ENCODE measurements around the gene PPP2R3B.
"Not testable (repeated sequence)": the region's sequence is repeated elsewhere in the genome, so short reads cannot be mapped to it uniquely, and the experiment has no call there.

The PPP2R3B gene

GRCh38 chrX:336227-336626 is 50.5 kb downstream of the PPP2R3B start:
- DNase-seq: no peak

- DNase-seq: no peak
These were observed 51.0 kb downstream of the PPP2R3B start for GRCh38 chrX:335758-336155.

- no peak for DNase-seq
These were observed 51.5 kb downstream of the PPP2R3B start for GRCh38 chrX:334971-335757.

- no peak for DNase-seq
These were observed 52.3 kb downstream of the PPP2R3B start for GRCh38 chrX:334331-334891.

- no peak for DNase-seq
These were observed 52.9 kb downstream of the PPP2R3B start for GRCh38 chrX:333611-334311.

GRCh38 chrX:332916-333610 is 53.6 kb downstream of the PPP2R3B start:
- no peak for DNase-seq

DNA sequence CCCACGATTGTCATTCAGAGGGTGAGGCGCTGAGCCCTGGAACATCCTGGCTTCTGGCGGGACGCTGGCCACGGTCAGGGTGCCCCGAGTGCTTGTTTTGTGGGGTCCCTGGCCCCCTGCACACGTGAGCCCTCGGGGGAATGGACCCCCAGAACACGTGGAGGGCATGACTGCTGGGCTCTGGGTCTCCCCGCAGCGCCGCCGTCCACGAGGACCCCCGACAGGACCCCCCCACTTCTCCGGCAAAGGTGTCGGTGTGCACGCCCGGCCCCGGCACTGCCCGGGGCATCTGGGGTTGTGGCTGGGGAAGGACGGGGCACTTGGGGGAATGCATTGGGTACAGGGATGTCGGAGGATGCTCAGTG is 54.2 kb downstream of the PPP2R3B start:
- no peak for DNase-seq

DNA sequence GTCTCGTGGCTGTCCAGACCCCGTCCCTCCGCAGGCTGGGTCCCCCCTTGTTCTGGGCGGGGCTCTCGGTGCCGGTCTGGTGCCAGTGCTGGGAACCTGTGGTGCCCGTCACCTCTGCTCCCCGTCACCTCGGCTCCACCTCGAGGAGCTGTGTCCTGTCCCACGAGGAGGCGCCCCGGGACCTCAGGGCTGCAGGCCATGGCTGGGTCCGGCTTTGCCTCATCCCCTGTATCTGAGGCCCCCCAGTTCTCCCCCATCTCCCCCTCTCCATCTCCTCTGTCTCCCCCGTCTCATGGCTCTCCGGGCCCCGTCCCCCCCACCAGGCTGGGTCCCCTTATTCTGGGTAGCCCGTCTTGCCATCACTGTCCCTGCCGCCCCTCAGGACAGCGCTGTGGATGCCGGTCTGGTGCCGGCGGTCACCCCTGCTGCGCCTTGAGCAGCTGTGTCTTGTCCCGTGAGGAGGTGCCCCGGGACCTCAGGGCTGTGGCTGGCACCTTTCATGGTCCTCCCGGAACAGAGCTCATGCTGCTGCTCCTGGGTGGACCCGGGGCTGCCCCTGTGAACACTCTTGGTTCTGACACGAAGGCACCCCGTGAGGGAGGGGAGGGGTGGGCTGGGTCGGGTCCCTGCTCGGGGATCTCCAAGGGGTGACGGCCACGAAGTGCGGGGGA is 54.7 kb downstream of the PPP2R3B start:
- no peak for DNase-seq

- DNase-seq: no peak
These were observed 55.4 kb downstream of the PPP2R3B start for GRCh38 chrX:331151-331824.

GRCh38 chrX:330726-331150 is 56.0 kb downstream of the PPP2R3B start:
- DNase-seq: no peak

- DNase-seq: not testable (repeated sequence)
These were observed 56.5 kb downstream of the PPP2R3B start for GRCh38 chrX:330141-330725.

- peak in 1 of 3 experiments; percentile 25 for DNase-seq
These were observed 57.3 kb downstream of the PPP2R3B start for GRCh38 chrX:329291-329910.

- no peak for DNase-seq
These were observed 59.0 kb downstream of the PPP2R3B start for GRCh38 chrX:327660-328126.

DNA sequence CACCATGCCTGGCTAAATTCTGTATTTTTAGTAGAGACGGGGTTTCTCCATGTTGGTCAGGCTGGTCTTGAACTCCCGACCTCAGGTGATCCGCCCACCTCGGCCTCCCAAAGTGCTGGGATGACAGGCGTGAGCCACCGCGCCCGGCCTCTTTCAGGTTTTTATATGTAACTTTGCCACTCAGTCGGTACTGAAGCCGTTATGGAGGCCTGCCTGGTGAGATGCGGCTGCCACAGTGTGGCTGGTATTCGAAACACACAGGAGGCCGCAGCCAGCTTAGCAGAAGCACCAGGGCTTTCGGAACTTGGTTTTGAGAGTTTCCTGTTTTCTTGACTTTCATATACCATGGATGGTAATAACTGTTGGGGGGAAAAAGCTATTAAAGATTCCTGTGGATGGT is 62.0 kb downstream of the PPP2R3B start:
- not testable (repeated sequence) for DNase-seq

DNA sequence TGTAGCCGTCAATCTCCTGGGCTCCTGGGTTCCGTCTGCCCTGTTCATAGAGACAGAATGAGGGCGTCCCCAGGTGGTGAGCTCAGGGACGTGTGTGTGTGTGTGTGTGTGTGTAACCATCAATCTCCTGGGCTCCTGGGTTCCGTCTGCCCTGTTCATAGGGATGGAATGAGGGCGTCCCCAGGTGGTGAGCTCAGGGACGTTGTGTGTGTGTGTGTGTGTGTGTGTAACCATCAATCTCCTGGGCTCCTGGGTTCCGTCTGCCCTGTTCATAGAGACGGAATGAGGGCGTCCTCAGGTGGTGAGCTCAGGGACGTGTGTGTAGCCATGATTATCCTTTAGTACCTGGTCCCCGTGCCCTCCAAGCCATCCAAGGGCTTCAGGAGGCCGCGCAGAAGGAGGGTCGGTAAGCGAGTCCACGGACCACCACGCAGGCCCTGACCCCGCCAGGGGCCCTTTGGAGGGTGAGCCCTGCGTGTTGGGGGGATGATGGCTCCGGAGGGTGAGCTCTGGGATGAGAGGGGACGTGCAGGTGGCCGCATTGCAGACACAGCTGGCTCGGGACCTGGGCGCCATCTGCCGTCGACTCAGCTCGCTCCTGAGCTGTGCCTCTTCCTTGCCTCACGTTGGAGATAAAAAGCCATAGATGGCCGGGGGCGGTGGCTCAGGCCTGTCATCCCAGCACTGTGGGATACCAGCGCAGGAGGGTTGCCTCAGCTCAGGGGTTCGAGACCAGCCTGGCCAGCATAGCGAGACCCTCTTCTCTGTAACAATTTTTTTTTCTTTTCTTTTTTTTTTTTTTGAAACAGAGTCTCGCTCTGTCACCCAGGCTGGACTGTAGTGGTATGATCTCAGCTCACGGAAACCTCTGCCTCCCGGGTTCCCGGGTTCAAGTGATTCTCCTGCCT is 62.7 kb downstream of the PPP2R3B start:
- no peak for DNase-seq

DNA sequence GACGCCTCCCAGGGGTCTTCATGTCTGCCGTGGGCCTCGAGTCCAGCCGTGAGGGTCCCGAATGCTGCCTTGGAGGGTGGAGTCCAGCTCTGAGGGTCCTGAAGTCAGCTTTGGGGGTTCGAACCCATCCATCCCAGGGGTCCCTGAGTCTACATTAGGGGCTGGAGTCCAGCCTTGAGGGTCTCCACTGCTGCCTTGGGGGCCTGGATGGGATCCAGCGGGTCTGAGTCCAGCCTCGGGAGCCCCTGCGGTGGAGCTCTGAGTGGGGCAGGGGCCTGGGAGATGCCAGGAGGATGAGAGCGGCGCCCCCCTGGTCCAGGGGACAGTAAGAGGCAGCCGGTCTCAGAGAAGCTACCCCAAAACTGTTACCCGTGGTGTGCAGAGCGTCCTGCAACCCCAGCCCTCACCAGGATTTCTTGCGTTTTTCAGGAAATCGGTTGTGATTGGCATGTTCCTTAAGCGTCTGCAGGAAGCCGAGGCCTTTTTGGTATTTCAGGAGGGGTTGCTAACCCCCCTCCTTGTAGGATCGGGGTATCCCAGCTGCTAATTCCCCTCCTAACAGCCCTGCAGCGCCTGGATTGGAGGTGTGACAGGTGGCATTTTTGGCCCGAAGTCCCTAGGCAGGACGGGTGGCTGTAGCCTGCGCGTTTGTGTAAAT is 66.5 kb downstream of the PPP2R3B start:
- DNase-seq: no peak

- DNase-seq: no peak
These were observed 67.1 kb downstream of the PPP2R3B start for GRCh38 chrX:319579-320125.

- no peak for DNase-seq
These were observed 67.7 kb downstream of the PPP2R3B start, which contains the start of gene GTPBP6 for GRCh38 chrX:318739-319578. TSS of gene GTPBP6 (minus strand) at chrX:318796. CDS start at chrX:318787, 9 bp downstream.

All from NCI-H1417 (cell line).